ENCODE measurements around the gene PTPRT.

- TF ChIP-seq CHD4 (IDR thresholded peaks at IDR 0.05) (no peak), SMC3 (IDR thresholded peaks at IDR 0.05; ENCODE audit: borderline replicate concordance, low read length) (no peak), HCFC1 (IDR thresholded peaks at IDR 0.05; ENCODE audit: low read length) (no peak), POLR2A (IDR thresholded peaks at IDR 0.05; ENCODE audit: low read depth, low read length) (no peak), MTA2 (IDR thresholded peaks at IDR 0.05; ENCODE audit: low read depth) (no peak), ZBTB33 (IDR thresholded peaks at IDR 0.05) (no peak), CHD1 (IDR thresholded peaks at IDR 0.05; ENCODE audit: low read depth, low read length) (no peak), EP300 (IDR thresholded peaks at IDR 0.05; ENCODE audit: borderline replicate concordance in 1 of 2, control insufficient read depth in 1 of 2, low read depth in 2 of 2, low read length in 2 of 2) (no peak), NFYA (IDR thresholded peaks at IDR 0.05; ENCODE audit: borderline replicate concordance, low read depth, low read length) (no peak), KDM1A (IDR thresholded peaks at IDR 0.05; ENCODE audit: borderline replicate concordance) (no peak), REST (IDR thresholded peaks at IDR 0.05; ENCODE audit: low read depth, low read length) (no peak), SIN3A (IDR thresholded peaks at IDR 0.05; ENCODE audit: low read depth, low read length) (no peak)
- TF ChIP-seq, protein P1, sequence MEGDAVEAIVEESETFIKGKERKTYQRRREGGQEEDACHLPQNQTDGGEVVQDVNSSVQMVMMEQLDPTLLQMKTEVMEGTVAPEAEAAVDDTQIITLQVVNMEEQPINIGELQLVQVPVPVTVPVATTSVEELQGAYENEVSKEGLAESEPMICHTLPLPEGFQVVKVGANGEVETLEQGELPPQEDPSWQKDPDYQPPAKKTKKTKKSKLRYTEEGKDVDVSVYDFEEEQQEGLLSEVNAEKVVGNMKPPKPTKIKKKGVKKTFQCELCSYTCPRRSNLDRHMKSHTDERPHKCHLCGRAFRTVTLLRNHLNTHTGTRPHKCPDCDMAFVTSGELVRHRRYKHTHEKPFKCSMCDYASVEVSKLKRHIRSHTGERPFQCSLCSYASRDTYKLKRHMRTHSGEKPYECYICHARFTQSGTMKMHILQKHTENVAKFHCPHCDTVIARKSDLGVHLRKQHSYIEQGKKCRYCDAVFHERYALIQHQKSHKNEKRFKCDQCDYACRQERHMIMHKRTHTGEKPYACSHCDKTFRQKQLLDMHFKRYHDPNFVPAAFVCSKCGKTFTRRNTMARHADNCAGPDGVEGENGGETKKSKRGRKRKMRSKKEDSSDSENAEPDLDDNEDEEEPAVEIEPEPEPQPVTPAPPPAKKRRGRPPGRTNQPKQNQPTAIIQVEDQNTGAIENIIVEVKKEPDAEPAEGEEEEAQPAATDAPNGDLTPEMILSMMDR (IDR thresholded peaks at IDR 0.05 in 2 of 3, conservative IDR thresholded peaks at IDR 0.05 in 1 of 3; ENCODE audit: control insufficient read depth in 2 of 3, extremely low read depth in 1 of 3, insufficient read depth in 1 of 3, low read depth in 3 of 3, low read length in 3 of 3) = no peak
- TF ChIP-seq, protein P2, sequence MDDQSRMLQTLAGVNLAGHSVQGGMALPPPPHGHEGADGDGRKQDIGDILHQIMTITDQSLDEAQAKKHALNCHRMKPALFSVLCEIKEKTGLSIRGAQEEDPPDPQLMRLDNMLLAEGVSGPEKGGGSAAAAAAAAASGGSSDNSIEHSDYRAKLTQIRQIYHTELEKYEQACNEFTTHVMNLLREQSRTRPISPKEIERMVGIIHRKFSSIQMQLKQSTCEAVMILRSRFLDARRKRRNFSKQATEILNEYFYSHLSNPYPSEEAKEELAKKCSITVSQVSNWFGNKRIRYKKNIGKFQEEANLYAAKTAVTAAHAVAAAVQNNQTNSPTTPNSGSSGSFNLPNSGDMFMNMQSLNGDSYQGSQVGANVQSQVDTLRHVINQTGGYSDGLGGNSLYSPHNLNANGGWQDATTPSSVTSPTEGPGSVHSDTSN (IDR thresholded peaks at IDR 0.05; ENCODE audit: insufficient replicate concordance, low read depth, low read length) = no peak
These were observed 13.0 kb downstream of the PTPRT start for GRCh38 chr20:43176726-43177125.
